VCaP (cell line): ENCODE measurements around the gene ECPAS.
A peak's percentile ranks its signal among the peaks of the same experiment; 100 is the strongest.

Experiments
- H3K27ac ChIP-seq: fragments of 450-650 bp; 2 replicates; pipeline ENCODE4 v1.5.1; 2017
- CTCF ChIP-seq: fragments of 450-650 bp; conservative IDR thresholded peaks from 2 replicates; pipeline ENCODE4 v1.5.1; 2017; ENCODE audit warnings: mild to moderate bottlenecking, moderate library complexity

The ECPAS gene

GRCh38 chr9:111483858-111484571, at the start of gene ECPAS:
ECPAS (minus strand) TSS chr9:111484383; CDS start chr9:111472918, 11,465 bp downstream.
- TF ChIP-seq CTCF: peak; percentile 32
- peak within 1 kb of the TSS; percentile 100 for H3K27ac ChIP-seq

- TF ChIP-seq CTCF: no peak
- no peak overlapping the region for H3K27ac ChIP-seq
Measured at GRCh38 chr9:111533099-111533790, 49.1 kb upstream of the ECPAS start.

GRCh38 chr9:111531716-111532115, 47.5 kb upstream of the ECPAS start:
- H3K27ac ChIP-seq: no peak overlapping the region
- TF ChIP-seq CTCF: no peak

- H3K27ac ChIP-seq: no peak overlapping the region
- TF ChIP-seq CTCF: no peak
Measured at GRCh38 chr9:111529787-111530186, 45.6 kb upstream of the ECPAS start.

GRCh38 chr9:111527347-111527746, 43.2 kb upstream of the ECPAS start:
- no peak overlapping the region for H3K27ac ChIP-seq
- no peak for TF ChIP-seq CTCF

GRCh38 chr9:111525056-111525977, 41.1 kb upstream of the ECPAS start, which contains the start of gene ZNF483:
ZNF483 (plus strand) TSS chr9:111525179; CDS start chr9:111527396, 2,217 bp downstream.
- peak within 1 kb of the TSS; percentile 80 for H3K27ac ChIP-seq
- TF ChIP-seq CTCF: no peak; the same call in 1 of the 2 replicates

GRCh38 chr9:111524731-111525055, 40.5 kb upstream of the ECPAS start:
- peak overlapping the region; percentile 80 for H3K27ac ChIP-seq
- TF ChIP-seq CTCF: no peak
